NCI-H524 (cell line): ENCODE data around the gene GNAQ.
"Not testable (repeated sequence)": the region's sequence is repeated elsewhere in the genome, so short reads cannot be mapped to it uniquely, and the experiment has no call there.

Source experiments
- DNase-seq, 2 experiments: peaks; one replicate each; lab custom pipeline; 2025; lab: John Stamatoyannopoulos, UW

The GNAQ gene

GRCh38 chr9:78031444-78031892 is at the start of gene GNAQ:
Gene GNAQ, minus strand, starts transcription at chr9:78031811. Its CDS starts 576 bp downstream, at chr9:78031235.
- DNase-seq: no peak

DNA sequence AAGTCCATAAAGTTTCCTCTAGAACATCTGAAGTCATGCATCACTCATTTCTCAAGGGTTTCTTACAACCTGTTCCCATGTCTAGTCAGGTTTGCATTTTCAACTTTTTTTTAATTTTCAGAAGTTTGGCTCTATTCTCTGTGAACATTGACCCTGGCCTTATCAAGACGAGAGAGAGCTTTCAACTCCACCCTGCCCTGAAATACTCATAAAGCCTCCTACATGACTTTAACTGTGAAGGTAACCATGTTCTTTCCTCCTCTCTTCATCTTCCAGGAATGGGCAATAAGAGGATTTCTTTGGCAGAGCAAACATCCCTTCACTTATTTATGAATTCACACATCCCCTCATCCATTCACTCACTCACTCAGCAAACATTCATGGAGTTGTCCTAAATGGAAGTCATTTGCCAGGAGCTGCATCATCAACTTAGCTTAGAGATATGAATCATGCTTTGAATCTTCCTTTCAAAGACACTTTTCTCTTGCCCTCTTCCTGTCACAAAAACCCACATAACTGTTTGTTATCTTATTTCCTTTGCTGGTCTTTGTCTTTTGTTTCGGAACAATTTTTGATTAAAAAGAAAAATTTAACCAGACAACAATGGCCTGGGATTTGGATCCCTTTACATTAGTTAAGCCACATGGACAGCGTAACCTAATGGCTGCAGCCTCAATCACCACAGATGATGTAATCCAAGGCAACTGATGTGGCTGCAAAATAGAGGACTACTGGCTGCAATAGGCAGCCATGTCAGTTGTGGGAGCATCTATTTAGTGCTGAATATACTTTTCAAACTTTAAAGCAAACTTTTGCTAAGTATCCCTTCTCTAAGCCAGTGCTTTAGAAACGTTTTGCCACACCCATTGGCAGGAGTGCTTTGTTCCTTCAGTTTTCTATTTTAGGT is 43.0 kb upstream of the GNAQ start:
- DNase-seq: no peak

DNA sequence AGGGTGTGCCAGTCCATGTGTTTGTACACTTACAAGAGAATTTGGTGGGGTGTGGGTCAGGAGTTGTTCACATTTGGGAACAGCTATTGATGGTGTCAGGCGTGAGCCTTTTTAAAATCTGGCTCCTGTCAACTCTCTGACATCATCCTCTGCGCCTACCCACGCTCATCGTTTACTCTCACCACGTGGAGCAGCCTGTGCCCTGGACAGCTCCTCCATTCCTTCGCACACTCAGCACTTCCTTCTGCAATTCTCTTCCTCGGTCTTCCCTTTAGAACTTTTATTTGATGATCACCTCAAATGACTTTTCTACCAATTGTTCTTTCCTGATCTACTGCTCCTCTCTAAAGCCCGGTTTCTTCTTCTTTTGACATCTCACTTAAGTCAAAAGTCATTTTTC is 42.1 kb upstream of the GNAQ start:
- DNase-seq: no peak

GRCh38 chr9:78072586-78073199 is 41.1 kb upstream of the GNAQ start:
- no peak for DNase-seq

GRCh38 chr9:78070521-78070920 is 38.9 kb upstream of the GNAQ start:
- no peak for DNase-seq

- no peak for DNase-seq
Measured at GRCh38 chr9:78064075-78064474, 32.5 kb upstream of the GNAQ start.

- DNase-seq: no peak
Measured at GRCh38 chr9:78062710-78063109, 31.1 kb upstream of the GNAQ start.

- not testable (repeated sequence) for DNase-seq
Measured at GRCh38 chr9:78054218-78054617, 22.6 kb upstream of the GNAQ start.

GRCh38 chr9:78053627-78054026 is 22.0 kb upstream of the GNAQ start:
- no peak for DNase-seq

- DNase-seq: no peak
Measured at GRCh38 chr9:78050421-78050820, 18.8 kb upstream of the GNAQ start.

DNA sequence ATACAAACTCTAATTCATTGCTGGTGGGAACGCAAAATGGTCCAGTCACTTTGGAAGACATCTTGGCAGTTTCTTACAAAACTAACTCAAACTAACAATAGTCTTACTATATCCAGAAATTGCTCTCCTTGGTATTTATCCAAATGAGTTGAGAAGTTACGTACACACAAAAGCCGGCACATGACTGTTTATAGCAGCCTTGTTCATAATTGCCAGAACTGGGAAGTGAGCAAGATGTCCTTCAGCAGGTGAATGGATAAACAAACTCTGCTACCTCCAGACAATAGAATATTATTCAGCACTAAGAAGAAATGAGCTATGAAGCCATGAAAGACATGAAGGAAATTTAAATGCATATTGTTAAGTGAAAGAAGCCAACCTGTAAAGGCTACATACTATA is 17.9 kb upstream of the GNAQ start:
- no peak for DNase-seq

DNA sequence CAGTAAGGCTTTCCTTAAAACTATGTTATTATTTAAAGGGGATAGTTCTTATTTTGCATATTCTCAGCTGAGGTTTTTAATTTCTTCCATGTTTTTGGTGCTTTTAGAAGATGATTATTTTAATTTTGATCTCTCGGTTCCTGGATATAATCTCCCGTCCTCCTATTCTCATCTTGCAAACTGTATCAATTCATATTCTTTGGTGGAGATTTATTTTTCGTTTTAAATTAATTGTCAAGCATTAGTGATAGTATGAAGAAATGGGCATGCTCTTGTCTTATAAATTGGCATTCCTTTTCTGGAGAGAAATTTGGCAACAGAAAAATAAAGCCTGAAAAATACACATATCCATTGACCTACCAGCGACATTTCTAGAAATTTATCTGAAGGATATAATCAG is 15.5 kb upstream of the GNAQ start:
- DNase-seq: no peak

GRCh38 chr9:78046112-78046511 is 14.5 kb upstream of the GNAQ start:
- no peak for DNase-seq

- DNase-seq: no peak
Measured at GRCh38 chr9:78044886-78045285, 13.3 kb upstream of the GNAQ start.

- peak in 1 of 2 experiments; percentile 8 for DNase-seq
Measured at GRCh38 chr9:78044189-78044588, 12.6 kb upstream of the GNAQ start.

GRCh38 chr9:78041971-78042370 is 10.4 kb upstream of the GNAQ start:
- DNase-seq: no peak

DNA sequence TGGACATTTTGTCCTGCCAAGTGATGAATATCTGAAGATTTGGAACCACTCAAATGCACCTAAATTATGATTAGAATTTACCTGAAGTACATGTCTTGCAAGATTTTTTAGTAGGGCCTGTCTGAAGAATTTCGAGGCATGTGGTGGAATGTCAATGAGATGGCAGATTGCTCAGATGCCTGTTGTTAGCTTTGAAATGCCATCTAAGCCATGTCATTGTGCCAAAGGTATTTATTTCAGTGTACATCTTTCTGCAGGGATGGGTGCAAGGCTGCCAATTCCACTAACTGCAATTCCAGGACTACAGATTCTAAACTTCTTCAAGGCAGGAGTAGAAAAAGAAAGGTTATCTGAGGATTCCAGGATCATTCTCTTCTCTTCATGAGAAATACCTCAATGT is 9.1 kb upstream of the GNAQ start:
- no peak for DNase-seq

DNA sequence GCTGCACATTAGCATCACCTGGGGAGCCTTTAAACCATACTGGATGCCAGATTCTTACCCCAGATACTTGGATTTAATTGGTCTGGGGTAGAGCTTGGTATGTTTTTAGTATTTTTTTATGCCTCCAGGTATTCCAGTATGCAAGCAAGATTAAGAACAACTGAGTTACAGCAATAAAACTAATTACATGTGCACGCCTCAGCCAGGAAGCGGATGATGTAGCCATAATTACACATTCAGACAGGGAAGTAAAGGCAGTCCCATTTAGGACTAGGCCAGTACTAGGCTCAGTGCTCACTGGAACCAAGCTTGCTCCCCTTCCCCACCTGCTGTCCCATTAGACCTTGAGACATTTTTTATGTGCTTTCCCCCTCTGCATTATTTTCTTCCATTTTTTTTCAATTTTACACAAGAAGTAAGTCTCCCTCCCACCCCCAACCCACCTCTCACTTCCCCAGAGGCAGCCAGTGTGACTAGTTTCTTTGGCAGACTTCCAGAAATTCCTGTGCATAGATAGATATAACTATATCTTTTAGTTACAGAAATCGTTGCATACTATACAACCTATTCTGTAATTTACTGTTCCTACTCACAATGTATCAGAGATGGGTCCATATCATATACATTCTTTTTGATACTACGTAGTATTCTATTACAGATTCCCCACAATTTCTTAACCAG is 7.1 kb upstream of the GNAQ start:
- no peak for DNase-seq

- DNase-seq: peak; percentile 18 to 57
Measured at GRCh38 chr9:78035383-78035993, 3.9 kb upstream of the GNAQ start.

- DNase-seq: no peak
Measured at GRCh38 chr9:78033870-78034269, 2.3 kb upstream of the GNAQ start.

DNA sequence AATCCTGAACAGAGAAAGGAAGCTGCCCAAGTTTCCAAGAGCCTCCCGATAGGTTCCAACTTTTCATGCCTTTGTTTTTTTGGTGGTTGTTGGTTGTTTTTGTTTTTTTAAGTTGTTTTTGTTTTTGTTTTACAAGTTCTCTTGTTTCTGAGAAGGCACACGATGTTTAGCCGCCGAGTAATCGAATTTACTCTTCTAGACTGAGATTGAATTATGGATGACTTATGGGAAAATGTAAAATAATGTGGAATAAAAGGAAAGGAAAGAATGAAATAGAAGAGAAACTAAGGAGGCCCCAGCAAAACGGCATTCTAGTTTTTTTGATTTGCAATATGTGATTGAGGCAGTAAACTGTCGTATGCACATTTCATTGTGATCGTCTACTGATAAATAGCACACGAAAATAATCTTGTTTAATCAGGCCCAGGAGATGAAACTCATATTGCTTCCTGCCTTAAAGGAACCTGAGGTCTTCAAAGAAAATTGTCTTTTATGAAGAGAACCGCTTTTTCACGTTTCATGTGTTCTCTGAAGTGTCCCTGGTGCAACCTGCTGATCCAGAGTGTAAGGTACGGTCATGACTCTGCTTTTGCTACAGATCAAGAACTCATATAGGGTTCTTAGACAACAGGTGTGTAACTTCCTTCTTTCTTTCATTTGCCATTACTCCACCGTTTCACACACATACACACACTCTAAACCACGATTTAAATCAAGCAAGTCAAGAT is 1.3 kb upstream of the GNAQ start:
- DNase-seq: no peak
